Measurements from ENCODE around the gene ALK. TPM values are rescaled to one million over a fixed set of nuclear protein-coding genes. Genes with fewer than 3 reads are reported as not detected.
A peak's percentile ranks its signal among the peaks of the same experiment; 100 is the strongest.

ALK gene
- total RNA-seq, 1 experiment from 2014 or later, result 0.07 TPM

GRCh38 chr2:29307519-29307918, 613.9 kb downstream of the ALK start:
- no TSS peak for BruUV-seq (replicated peaks)
- H3K27me3 Mint-ChIP-seq (ENCODE audit: insufficient read depth, unreplicated experiment), result peaks cover 38% of the 10 kb centered on the region
- intact Hi-C loops (cut with micrococcal nuclease), result no loop called here
- ChIA-PET CTCF (interaction anchor here (0.6 to 4.2 kb wide), 11 partner anchors 12 to 477 kb away, joined by 3 to 20 read pairs (median 4); no protein-coding TSS in a partner anchor), POLR2A (interaction anchor here (1.0 kb wide), 1 partner anchor 580 kb away, joined by 3 read pairs; no protein-coding TSS in a partner anchor)
- DNase-seq (ENCODE audit: unreplicated experiment), result no peak
- H3K9me3 Mint-ChIP-seq (ENCODE audit: unreplicated experiment), result no peaks in the 10 kb centered on the region
- H3K4me1 Mint-ChIP-seq (ENCODE audit: insufficient read depth, unreplicated experiment), result peaks cover 6% of the 10 kb centered on the region
- no peak overlapping the region for H3K4me3 Mint-ChIP-seq (ENCODE audit: unreplicated experiment)
- H3K36me3 Mint-ChIP-seq (ENCODE audit: insufficient read depth, unreplicated experiment), result no peaks in the 10 kb centered on the region
- TF ChIP-seq CTCF (IDR thresholded peaks at IDR 0.05; ENCODE audit: unreplicated experiment), result no peak
- H3K27ac Mint-ChIP-seq (ENCODE audit: low read depth, unreplicated experiment), result no peak overlapping the region

DNA sequence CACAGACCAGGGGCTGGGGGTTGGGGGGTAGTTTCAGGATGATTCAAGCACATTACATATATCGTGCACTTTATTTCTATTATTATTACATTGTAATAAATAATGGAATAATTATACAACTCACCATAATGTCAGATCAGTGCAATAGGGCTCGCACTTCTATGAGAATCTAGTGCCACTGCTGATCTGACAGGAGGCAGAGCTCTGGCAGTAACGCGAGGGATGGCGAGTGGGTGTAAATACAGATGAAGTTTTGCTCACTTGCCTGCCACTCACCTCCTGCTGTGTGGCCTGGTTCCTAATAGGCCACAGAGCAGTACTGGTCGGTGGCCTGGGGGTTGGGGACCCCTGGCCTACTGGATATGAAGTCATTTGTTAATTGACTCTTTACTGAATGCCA, 615.6 kb downstream of the ALK start:
- intact Hi-C loops (cut with micrococcal nuclease), result no loop called here
- POLR2A ChIA-PET, result interaction anchor here (0.6 to 1.2 kb wide), 3 partner anchors 11 to 840 kb away, joined by 3 to 4 read pairs (median 3); no protein-coding TSS in a partner anchor
- DNase-seq (ENCODE audit: unreplicated experiment), result no peak
- CTCF ChIA-PET, result interaction anchor here (0.6 kb wide), 1 partner anchor 809 kb away, joined by 3 read pairs; no protein-coding TSS in a partner anchor
- Mint-ChIP-seq H3K27me3 (ENCODE audit: insufficient read depth, unreplicated experiment) (peaks cover 40% of the 10 kb centered on the region), H3K9me3 (ENCODE audit: unreplicated experiment) (no peaks in the 10 kb centered on the region), H3K27ac (ENCODE audit: low read depth, unreplicated experiment) (no peak overlapping the region), H3K36me3 (ENCODE audit: insufficient read depth, unreplicated experiment) (no peaks in the 10 kb centered on the region), H3K4me3 (ENCODE audit: unreplicated experiment) (no peak overlapping the region), H3K4me1 (ENCODE audit: insufficient read depth, unreplicated experiment) (peaks cover 6% of the 10 kb centered on the region)
- no peak for TF ChIP-seq CTCF (IDR thresholded peaks at IDR 0.05; ENCODE audit: unreplicated experiment)
- no TSS peak for BruUV-seq (replicated peaks)

DNA sequence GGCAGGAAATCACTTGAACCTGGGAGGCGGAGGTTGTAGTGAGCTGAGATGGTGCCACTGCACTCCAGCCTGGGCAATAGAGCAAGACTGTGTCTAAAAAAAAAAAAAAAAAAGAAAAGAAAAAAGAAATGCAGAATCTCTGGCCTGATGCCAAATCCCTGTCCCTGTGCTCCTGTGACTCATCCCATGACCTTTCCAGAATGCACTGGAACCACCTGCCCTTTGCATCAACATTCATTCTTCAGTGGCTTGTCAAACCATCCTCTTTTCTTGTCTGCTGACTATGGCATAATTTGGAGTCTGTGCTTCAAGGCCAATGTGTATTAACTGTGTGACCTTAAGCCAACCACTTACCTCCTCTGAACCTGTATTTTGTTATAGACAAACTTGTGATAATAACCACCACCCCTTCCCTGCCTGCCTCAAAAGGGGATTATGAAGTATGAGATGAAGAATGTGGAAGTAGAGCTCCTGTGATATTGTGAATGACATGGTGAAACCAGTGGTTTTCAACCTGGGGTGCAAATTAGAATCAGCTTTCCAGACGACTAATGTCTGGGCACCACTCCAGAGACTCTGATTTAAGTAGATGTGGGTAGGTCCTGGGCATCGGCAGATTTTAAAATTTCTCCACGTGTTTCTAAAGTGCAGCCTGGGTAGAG, 616.9 kb downstream of the ALK start:
- no peaks in the 10 kb centered on the region for H3K36me3 Mint-ChIP-seq (ENCODE audit: insufficient read depth, unreplicated experiment)
- peaks cover 52% of the 10 kb centered on the region for H3K27me3 Mint-ChIP-seq (ENCODE audit: insufficient read depth, unreplicated experiment)
- BruUV-seq (replicated peaks), result no TSS peak
- no peak overlapping the region for H3K27ac Mint-ChIP-seq (ENCODE audit: low read depth, unreplicated experiment)
- DNase-seq (ENCODE audit: unreplicated experiment), result peak; percentile 69
- peaks cover 6% of the 10 kb centered on the region for H3K4me1 Mint-ChIP-seq (ENCODE audit: insufficient read depth, unreplicated experiment)
- TF ChIP-seq CTCF (IDR thresholded peaks at IDR 0.05; ENCODE audit: unreplicated experiment), result no peak
- H3K4me3 Mint-ChIP-seq (ENCODE audit: unreplicated experiment), result no peak overlapping the region
- POLR2A ChIA-PET, result no interaction called here
- CTCF ChIA-PET, result interaction anchor here (0.6 kb wide), 1 partner anchor 9 kb away, joined by 5 read pairs; no protein-coding TSS in a partner anchor
- H3K9me3 Mint-ChIP-seq (ENCODE audit: unreplicated experiment), result no peaks in the 10 kb centered on the region
- intact Hi-C loops (cut with micrococcal nuclease), result no loop called here

DNA sequence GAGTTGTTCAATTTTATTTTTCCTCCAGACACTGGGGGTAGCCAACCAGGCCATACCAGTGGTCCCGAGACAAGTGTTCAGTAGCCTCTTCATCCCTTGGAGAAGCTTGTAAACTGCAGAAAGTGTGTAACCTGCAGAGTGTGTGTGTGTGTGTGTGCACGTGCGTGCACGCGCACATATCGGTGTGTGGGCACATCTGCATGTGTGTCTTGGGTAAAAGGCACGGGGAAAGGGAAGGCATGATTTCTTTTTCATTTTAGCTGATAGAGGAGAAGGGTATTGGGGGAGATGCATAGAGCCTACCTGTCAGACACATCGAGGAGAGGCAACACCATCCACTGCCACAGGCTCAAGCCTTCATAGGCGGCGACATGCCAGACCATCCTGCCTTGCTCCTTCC, 624.8 kb downstream of the ALK start:
- ChIA-PET POLR2A (no interaction called here), CTCF (interaction anchor here (0.6 to 2.9 kb wide), 8 partner anchors 9 to 1324 kb away, joined by 3 to 20 read pairs (median 3); no protein-coding TSS in a partner anchor)
- no TSS peak for BruUV-seq (replicated peaks)
- Mint-ChIP-seq H3K27me3 (ENCODE audit: insufficient read depth, unreplicated experiment) (peaks cover 81% of the 10 kb centered on the region), H3K4me1 (ENCODE audit: insufficient read depth, unreplicated experiment) (no peaks in the 10 kb centered on the region), H3K4me3 (ENCODE audit: unreplicated experiment) (no peak overlapping the region), H3K36me3 (ENCODE audit: insufficient read depth, unreplicated experiment) (no peaks in the 10 kb centered on the region), H3K27ac (ENCODE audit: low read depth, unreplicated experiment) (no peak overlapping the region), H3K9me3 (ENCODE audit: unreplicated experiment) (no peaks in the 10 kb centered on the region)
- intact Hi-C loops (cut with micrococcal nuclease), result loop anchor here (1.0 to 5.0 kb wide), 3 partner anchors 545 to 776 kb away; no protein-coding TSS in a partner anchor
- TF ChIP-seq CTCF (IDR thresholded peaks at IDR 0.05; ENCODE audit: unreplicated experiment), result no peak
- DNase-seq (ENCODE audit: unreplicated experiment), result no peak

All from MCF 10A (cell line).